ENCODE results near the gene A1BG. TPM values are rescaled to one million over a fixed set of nuclear protein-coding genes. Genes with fewer than 3 reads are reported as not detected.
A peak's percentile ranks its signal among the peaks of the same experiment; 100 is the strongest.

A1BG gene
- total and polyA plus RNA-seq, 2 of the 13 experiments (the other 11 are each of a cell fraction or from before 2014, with no cell fraction given) = 14.7 to 41.4 TPM

- peak; percentile 98 for TF ChIP-seq GABPB1 (CRISPR knock-in tag; IDR thresholded peaks at IDR 0.05)
- TF ChIP-seq ARHGAP35 (CRISPR knock-in tag; IDR thresholded peaks at IDR 0.05; ENCODE audit: borderline replicate concordance) = no peak; the same call in 1 of the 2 replicates
- TF ChIP-seq DRAP1 (CRISPR knock-in tag; IDR thresholded peaks at IDR 0.05) = peak; percentile 62
- TF ChIP-seq ASH2L (IDR thresholded peaks at IDR 0.05; ENCODE audit: insufficient read length, low read depth, low read length) = peak; percentile 96
- TF ChIP-seq ZNF670 (CRISPR knock-in tag; IDR thresholded peaks at IDR 0.05; ENCODE audit: borderline replicate concordance) = no peak
- TF ChIP-seq KLF9 (CRISPR knock-in tag; IDR thresholded peaks at IDR 0.05; ENCODE audit: low read depth) = no peak
- TF ChIP-seq ZHX2 (IDR thresholded peaks at IDR 0.05; ENCODE audit: low read depth) = peak; percentile 91
- TF ChIP-seq ZHX2 (CRISPR knock-in tag; IDR thresholded peaks at IDR 0.05; ENCODE audit: borderline replicate concordance) = no peak
- TF ChIP-seq ZNF441 (CRISPR knock-in tag; IDR thresholded peaks at IDR 0.05; ENCODE audit: borderline replicate concordance) = peak; percentile 49; the same call in 1 of the 2 replicates
- TF ChIP-seq ZKSCAN5 (CRISPR knock-in tag; IDR thresholded peaks at IDR 0.05) = no peak; the same call in 1 of the 2 replicates
- no peak for TF ChIP-seq PBX3 (CRISPR knock-in tag; IDR thresholded peaks at IDR 0.05; ENCODE audit: borderline replicate concordance)
- TF ChIP-seq MAX (IDR thresholded peaks at IDR 0.05) = peak; percentile 97
- TF ChIP-seq CCDC6 (CRISPR knock-in tag; IDR thresholded peaks at IDR 0.05) = no peak
- peak; percentile 89 for TF ChIP-seq ATF2 (CRISPR knock-in tag; IDR thresholded peaks at IDR 0.05)
- no peak for TF ChIP-seq ZNF557 (CRISPR knock-in tag; IDR thresholded peaks at IDR 0.05)
- TF ChIP-seq POGK (CRISPR knock-in tag; conservative IDR thresholded peaks at IDR 0.05) = peak; percentile 77; the same call in 1 of the 2 replicates
- TF ChIP-seq GATAD2A (CRISPR knock-in tag; IDR thresholded peaks at IDR 0.05) = 0 out of 2 replicates have a peak, but pooled peaks have one; percentile 22
- TF ChIP-seq ZSCAN9 (CRISPR knock-in tag; IDR thresholded peaks at IDR 0.05; ENCODE audit: borderline replicate concordance) = no peak
Observed at GRCh38 chr19:58326914-58327726, 26.2 kb downstream of the A1BG start, which contains the start of gene ZSCAN22 (continued).
